Muscle layer of colon (tissue), 2 donors: ENCODE measurements around the gene SARM1.

Source experiments
- H3K27ac ChIP-seq: one replicate; pipeline ENCODE4 v1.7.0; 2013; ENCODE audit warnings: low read depth, mild to moderate bottlenecking, low read length, moderate library complexity
- H3K27me3 ChIP-seq, 2 donors: one replicate each; pipeline ENCODE4 v1.7.0; 2013; ENCODE audit warnings: low read length in 2 of 2, mild to moderate bottlenecking in 2 of 2; ENCODE audit not compliant: insufficient read depth in 2 of 2, control insufficient read depth in 1 of 2
- H3K36me3 ChIP-seq: one replicate; pipeline ENCODE4 v1.7.0; 2013; ENCODE audit warnings: mild to moderate bottlenecking, low read length; ENCODE audit not compliant: insufficient read depth
- H3K4me1 ChIP-seq: one replicate; pipeline ENCODE4 v1.7.0; 2013; ENCODE audit warnings: mild to moderate bottlenecking, low read length; ENCODE audit not compliant: insufficient read depth
- H3K4me3 ChIP-seq, 2 donors: one replicate each; pipeline ENCODE4 v1.7.0; 2013; ENCODE audit warnings: low read length in 2 of 2, low read depth in 1 of 2, mild to moderate bottlenecking in 1 of 2, moderate library complexity in 1 of 2
- H3K9ac ChIP-seq: one replicate; pipeline ENCODE4 v1.7.0; 2013; ENCODE audit warnings: low read length
- H3K9me3 ChIP-seq: one replicate; pipeline ENCODE4 v1.7.0; 2013; ENCODE audit warnings: mild to moderate bottlenecking, low read length
- donor health status: abdominal sarcoma.
- donor health status: Adenocarcinoma of cecum.

Gene SARM1

GRCh38 chr17:28370744-28371103, 770 bp upstream of the SARM1 start:
- H3K4me3 ChIP-seq, result peak overlapping the region in 1 of 2 donors; percentile 65
- no peaks in the 10 kb centered on the region for H3K27me3 ChIP-seq
- H3K27ac ChIP-seq, result peak overlapping the region; percentile 48
- H3K4me1 ChIP-seq, result peaks cover 18% of the 10 kb centered on the region
- H3K9me3 ChIP-seq, result no peaks in the 10 kb centered on the region
- no peak overlapping the region for H3K9ac ChIP-seq
- H3K36me3 ChIP-seq, result no peaks in the 10 kb centered on the region

- Histone ChIP-seq H3K9ac (peak overlapping the region; percentile 10), H3K27me3 (no peaks in the 10 kb centered on the region), H3K9me3 (no peaks in the 10 kb centered on the region), H3K36me3 (no peaks in the 10 kb centered on the region), H3K4me3 (peak overlapping the region; percentile 58 to 65), H3K4me1 (peaks cover 18% of the 10 kb centered on the region), H3K27ac (peak overlapping the region; percentile 73)
Measured at GRCh38 chr17:28372203-28372944, 880 bp downstream of the SARM1 start.

- H3K27ac ChIP-seq, result no peak overlapping the region
- peak overlapping the region; percentile 10 for H3K9ac ChIP-seq
- no peaks in the 10 kb centered on the region for H3K36me3 ChIP-seq
- H3K27me3 ChIP-seq, result no peaks in the 10 kb centered on the region
- H3K9me3 ChIP-seq, result no peaks in the 10 kb centered on the region
- peaks cover 18% of the 10 kb centered on the region for H3K4me1 ChIP-seq
- H3K4me3 ChIP-seq, result peak overlapping the region in 1 of 2 donors; percentile 65
Measured at GRCh38 chr17:28372945-28373274, 1.4 kb downstream of the SARM1 start.

GRCh38 chr17:28379814-28380801, 8.6 kb downstream of the SARM1 start:
- Histone ChIP-seq H3K4me1 (no peaks in the 10 kb centered on the region), H3K4me3 (no peak overlapping the region), H3K27me3 (no peaks in the 10 kb centered on the region), H3K36me3 (no peaks in the 10 kb centered on the region), H3K9me3 (no peaks in the 10 kb centered on the region), H3K9ac (no peak overlapping the region), H3K27ac (no peak overlapping the region)

GRCh38 chr17:28381141-28381825, 9.8 kb downstream of the SARM1 start:
- no peaks in the 10 kb centered on the region for H3K9me3 ChIP-seq
- H3K9ac ChIP-seq, result no peak overlapping the region
- H3K4me3 ChIP-seq, result no peak overlapping the region

GRCh38 chr17:28384281-28385036, 13.0 kb downstream of the SARM1 start:
- Histone ChIP-seq H3K9ac (no peak overlapping the region), H3K27me3 (no peaks in the 10 kb centered on the region), H3K4me1 (no peaks in the 10 kb centered on the region), H3K27ac (no peak overlapping the region), H3K9me3 (no peaks in the 10 kb centered on the region), H3K4me3 (peak overlapping the region in 1 of 2 donors; percentile 14), H3K36me3 (peaks cover 11% of the 10 kb centered on the region)

More at GRCh38 chr17:28381141-28381825, 9.8 kb downstream of the SARM1 start:
- H3K27me3 ChIP-seq, result no peaks in the 10 kb centered on the region
- no peaks in the 10 kb centered on the region for H3K4me1 ChIP-seq
- no peak overlapping the region for H3K27ac ChIP-seq
- H3K36me3 ChIP-seq, result no peaks in the 10 kb centered on the region

- Histone ChIP-seq H3K27me3 (no peaks in the 10 kb centered on the region), H3K27ac (no peak overlapping the region), H3K36me3 (peaks cover 15% of the 10 kb centered on the region), H3K4me3 (peak overlapping the region in 1 of 2 donors; percentile 14), H3K4me1 (no peaks in the 10 kb centered on the region), H3K9me3 (no peaks in the 10 kb centered on the region), H3K9ac (no peak overlapping the region)
Measured at GRCh38 chr17:28385037-28385400, 13.5 kb downstream of the SARM1 start.

- H3K9ac ChIP-seq, result no peak overlapping the region
- no peaks in the 10 kb centered on the region for H3K27me3 ChIP-seq
- peaks cover 19% of the 10 kb centered on the region for H3K36me3 ChIP-seq
- no peak overlapping the region for H3K27ac ChIP-seq
- no peaks in the 10 kb centered on the region for H3K4me1 ChIP-seq
- no peak overlapping the region for H3K4me3 ChIP-seq
- no peaks in the 10 kb centered on the region for H3K9me3 ChIP-seq
Measured at GRCh38 chr17:28385406-28385805, 13.9 kb downstream of the SARM1 start.

- Histone ChIP-seq H3K9ac (no peak overlapping the region), H3K9me3 (no peaks in the 10 kb centered on the region), H3K4me1 (no peaks in the 10 kb centered on the region), H3K27ac (no peak overlapping the region), H3K36me3 (peaks cover 29% of the 10 kb centered on the region), H3K4me3 (no peak overlapping the region), H3K27me3 (no peaks in the 10 kb centered on the region)
Measured at GRCh38 chr17:28386391-28386790, 14.9 kb downstream of the SARM1 start.

GRCh38 chr17:28388106-28388505, 16.6 kb downstream of the SARM1 start:
- H3K36me3 ChIP-seq, result peaks cover 31% of the 10 kb centered on the region
- H3K9ac ChIP-seq, result no peak overlapping the region
- H3K27ac ChIP-seq, result no peak overlapping the region
- no peaks in the 10 kb centered on the region for H3K9me3 ChIP-seq
- no peak overlapping the region for H3K4me3 ChIP-seq
- no peaks in the 10 kb centered on the region for H3K4me1 ChIP-seq
- H3K27me3 ChIP-seq, result no peaks in the 10 kb centered on the region

GRCh38 chr17:28390141-28390540, 18.6 kb downstream of the SARM1 start:
- H3K4me1 ChIP-seq, result no peaks in the 10 kb centered on the region
- H3K36me3 ChIP-seq, result peaks cover 41% of the 10 kb centered on the region
- H3K9ac ChIP-seq, result no peak overlapping the region
- no peaks in the 10 kb centered on the region for H3K9me3 ChIP-seq
- H3K4me3 ChIP-seq, result no peak overlapping the region
- no peaks in the 10 kb centered on the region for H3K27me3 ChIP-seq
- no peak overlapping the region for H3K27ac ChIP-seq
